H9 (cell line): ENCODE measurements around the gene UBALD1. TPM values are rescaled to one million over a fixed set of nuclear protein-coding genes. Genes with fewer than 3 reads are reported as not detected.

ENCODE experiments used
- DNase-seq: peaks from one replicate; pipeline ENCODE4 v3.0.0-alpha.2; 2017
- H2AFZ ChIP-seq: one replicate; pipeline ENCODE4 v1.6.1; 2013; ENCODE audit warnings: mild to moderate bottlenecking, low read length, control low read depth, moderate library complexity
- H2AK5ac ChIP-seq: 2 replicates; pipeline ENCODE4 v1.6.1; 2013; ENCODE audit warnings: low read length, control low read depth, mixed read lengths; ENCODE audit not compliant: insufficient read length
- H2BK120ac ChIP-seq: one replicate; pipeline ENCODE4 v1.6.1; 2013; ENCODE audit warnings: low read depth, mild to moderate bottlenecking, low read length, control low read depth, inconsistent platforms; ENCODE audit not compliant: poor library complexity, severe bottlenecking
- H2BK12ac ChIP-seq: 2 replicates; pipeline ENCODE4 v1.6.1; 2013; ENCODE audit warnings: low read length, control low read depth, mixed read lengths, low read depth; ENCODE audit not compliant: insufficient read length
- H2BK15ac ChIP-seq: 2 replicates; pipeline ENCODE4 v1.6.1; 2013; ENCODE audit warnings: low read depth, low read length, control low read depth
- H2BK20ac ChIP-seq: one replicate; pipeline ENCODE4 v1.6.1; 2013; ENCODE audit warnings: low read depth, mild to moderate bottlenecking, low read length, control low read depth, inconsistent platforms; ENCODE audit not compliant: poor library complexity, severe bottlenecking
- H2BK5ac ChIP-seq: 2 replicates; pipeline ENCODE4 v1.6.1; 2013; ENCODE audit warnings: low read length, control low read depth, mixed read lengths; ENCODE audit not compliant: insufficient read length
- H3K14ac ChIP-seq: 2 replicates; pipeline ENCODE4 v1.6.1; 2013; ENCODE audit warnings: low read length, control low read depth; ENCODE audit not compliant: insufficient read depth
- H3K18ac ChIP-seq: 2 replicates; pipeline ENCODE4 v1.6.1; 2013; ENCODE audit warnings: low read depth, mild to moderate bottlenecking, mixed read lengths, low read length, control low read depth; ENCODE audit not compliant: insufficient read length
- H3K23ac ChIP-seq: 2 replicates; pipeline ENCODE4 v1.6.1; 2013; ENCODE audit warnings: low read length, control low read depth, mixed read lengths, low read depth; ENCODE audit not compliant: insufficient read length
- H3K23me2 ChIP-seq: 2 replicates; pipeline ENCODE4 v1.6.1; 2013; ENCODE audit warnings: low read depth, mild to moderate bottlenecking, mixed read lengths, low read length, control low read depth; ENCODE audit not compliant: insufficient read length, poor library complexity, severe bottlenecking
- H3K27ac ChIP-seq: 2 replicates; pipeline ENCODE4 v1.5.1; 2013; ENCODE audit warnings: low read length, control low read depth, mixed read lengths, low read depth; ENCODE audit not compliant: insufficient read length
- H3K27me3 ChIP-seq: 2 replicates; pipeline ENCODE4 v1.6.1; 2013; ENCODE audit warnings: low read length, control low read depth, inconsistent platforms; ENCODE audit not compliant: insufficient read depth
- H3K4ac ChIP-seq: 2 replicates; pipeline ENCODE4 v1.6.1; 2013; ENCODE audit warnings: low read depth, mild to moderate bottlenecking, control low read depth, inconsistent platforms, low read length, moderate library complexity
- H3K4me1 ChIP-seq: 2 replicates; pipeline ENCODE4 v1.6.1; 2013; ENCODE audit warnings: low read length, control low read depth, inconsistent platforms; ENCODE audit not compliant: insufficient read depth
- H3K4me2 ChIP-seq: 2 replicates; pipeline ENCODE4 v1.6.1; 2013; ENCODE audit warnings: low read length, control low read depth, mixed read lengths; ENCODE audit not compliant: insufficient read length, insufficient read depth
- H3K56ac ChIP-seq: 2 replicates; pipeline ENCODE4 v1.6.1; 2013; ENCODE audit warnings: low read depth, mild to moderate bottlenecking, mixed read lengths, low read length, control low read depth; ENCODE audit not compliant: insufficient read length
- H3K79me1 ChIP-seq: 2 replicates; pipeline ENCODE4 v1.6.1; 2013; ENCODE audit warnings: low read depth, mild to moderate bottlenecking, moderate library complexity, low read length, control low read depth, inconsistent platforms; ENCODE audit not compliant: insufficient read depth, poor library complexity, severe bottlenecking
- H3K79me2 ChIP-seq: 2 replicates; pipeline ENCODE4 v1.6.1; 2013; ENCODE audit warnings: low read length, control low read depth, inconsistent platforms; ENCODE audit not compliant: insufficient read depth
- H3K9ac ChIP-seq: 2 replicates; pipeline ENCODE4 v1.6.1; 2013; ENCODE audit warnings: low read length, control low read depth, mixed read lengths; ENCODE audit not compliant: insufficient read length; ENCODE audit errors: extremely low read depth
- H3K9me3 ChIP-seq: one replicate; pipeline ENCODE4 v1.6.1; 2013; ENCODE audit warnings: low read depth, low read length, inconsistent platforms; ENCODE audit not compliant: control insufficient read depth
- H3T11ph ChIP-seq: one replicate; pipeline ENCODE4 v1.6.1; 2013; ENCODE audit warnings: mild to moderate bottlenecking, low read length, control low read depth, inconsistent platforms
- H4K20me1 ChIP-seq: one replicate; pipeline ENCODE4 v1.6.1; 2013; ENCODE audit not compliant: control insufficient read depth, insufficient read length, insufficient read depth
- H4K5ac ChIP-seq: 2 replicates; pipeline ENCODE4 v1.6.1; 2013; ENCODE audit warnings: low read depth, mild to moderate bottlenecking, mixed read lengths, low read length, control low read depth; ENCODE audit not compliant: insufficient read length
- H4K8ac ChIP-seq: replicated peaks from 2 replicates; pipeline ENCODE4 v1.6.1; 2013; ENCODE audit warnings: low read length, control low read depth, mixed read lengths, low read depth; ENCODE audit not compliant: insufficient read length
- H4K91ac ChIP-seq: 2 replicates; pipeline ENCODE4 v1.6.1; 2013; ENCODE audit warnings: low read depth, mild to moderate bottlenecking, moderate library complexity, mixed read lengths, low read length, control low read depth; ENCODE audit not compliant: insufficient read length
- H3K27ac Mint-ChIP-seq, 3 experiments: 2 replicates in 2 of 3; 3 replicates in 1 of 3; pipeline ENCODE4 v1.8.0; 2020 to 2021; ENCODE audit warnings: mixed read lengths in 3 of 3, mild to moderate bottlenecking in 1 of 3, moderate library complexity in 1 of 3
- H3K27me3 Mint-ChIP-seq: 2 replicates; pipeline ENCODE4 v1.8.0; 2021; ENCODE audit warnings: low read depth, mild to moderate bottlenecking, moderate library complexity, mixed read lengths
- H3K36me3 Mint-ChIP-seq, 3 experiments: 2 replicates in 2 of 3; 3 replicates in 1 of 3; pipeline ENCODE4 v1.8.0; 2020 to 2021; ENCODE audit warnings: low read depth in 3 of 3, mixed read lengths in 3 of 3; ENCODE audit not compliant: insufficient read depth in 1 of 3
- H3K4me1 Mint-ChIP-seq, 2 experiments: 2 replicates each; pipeline ENCODE4 v1.8.0; 2020; ENCODE audit warnings: mixed read lengths in 2 of 2
- H3K4me3 Mint-ChIP-seq, 2 experiments: 2 replicates in 1 of 2; 3 replicates in 1 of 2; pipeline ENCODE4 v1.8.0; 2020 to 2021; ENCODE audit warnings: mild to moderate bottlenecking in 2 of 2, mixed read lengths in 2 of 2, moderate library complexity in 1 of 2
- H3K9me3 Mint-ChIP-seq, 2 experiments: 2 replicates in 1 of 2; 3 replicates in 1 of 2; pipeline ENCODE4 v1.8.0; 2020; ENCODE audit warnings: mild to moderate bottlenecking in 2 of 2, mixed read lengths in 2 of 2, moderate library complexity in 1 of 2
- CTCF ChIP-seq: fragments of 200-600 bp; sonication (generic); conservative IDR thresholded peaks from 3 replicates; pipeline ENCODE4 v1.8.0; 2021; ENCODE audit warnings: antibody characterized with exemption, mild to moderate bottlenecking
- WGBS: extraction: QIAGEN DNeasy Blood & Tissue Kit; methylation state at CpG from one replicate; pipeline ENCODE4 v1.1.7; 2013; ENCODE audit warnings: missing lambda C conversion rate, low lambda C conversion rate, mixed read lengths; ENCODE audit not compliant: insufficient read length; ENCODE audit errors: extremely low coverage; 5-methylcytosine and 5-hydroxymethylcytosine counted together
- total RNA-seq: library from RNA; stranded (reverse); gene quantifications from 2 replicates; pipeline ENCODE4 v1.2.1, GENCODE V29; 2021

Gene UBALD1
- total RNA-seq, 1 experiment from 2014 or later: 80.9 TPM

GRCh38 chr16:4594433-4595410, 20.0 kb downstream of the UBALD1 start:
- Histone ChIP-seq H4K5ac (no peak overlapping the region), H3K4me1 (peaks cover 5% of the 10 kb centered on the region; the same call in 1 of the 2 replicates), H3K27me3 (no peaks in the 10 kb centered on the region), H4K8ac (no peak overlapping the region), H3K4me2 (no peak overlapping the region), H2AK5ac (no peak overlapping the region), H2AFZ (no peak overlapping the region), H3K18ac (no peak overlapping the region), H3T11ph (no peak overlapping the region), H3K9me3 (no peaks in the 10 kb centered on the region), H2BK20ac (no peak overlapping the region), H3K79me2 (no peaks in the 10 kb centered on the region), H3K56ac (no peak overlapping the region), H2BK5ac (no peak overlapping the region), H3K23ac (no peak overlapping the region), H2BK120ac (no peak overlapping the region), H4K91ac (peak overlapping the region; percentile 28), H3K79me1 (no peaks in the 10 kb centered on the region), H3K4ac (no peak overlapping the region; the same call in 1 of the 2 replicates), H3K27ac (no peak overlapping the region), H2BK12ac (no peak overlapping the region), H3K14ac (peak overlapping the region; percentile 25; the same call in 1 of the 2 replicates), H2BK15ac (peak overlapping the region; percentile 60), H4K20me1 (no peaks in the 10 kb centered on the region), H3K23me2 (no peaks in the 10 kb centered on the region), H3K9ac (no peak overlapping the region)
- H3K4me1 Mint-ChIP-seq: peaks cover 29 to 31% of the 10 kb centered on the region in 2 experiments
- no CpG with 5 or more reads among the region's 38 CpGs for WGBS
- H3K9me3 Mint-ChIP-seq: no peaks in the 10 kb centered on the region; a peak in 1 of 5 replicates
- H3K4me3 Mint-ChIP-seq: no peak overlapping the region
- 0 out of 7 replicates have a peak overlapping the region, but pooled peaks of 1 of the 3 experiments have one; percentile 40 for H3K27ac Mint-ChIP-seq
- H3K36me3 Mint-ChIP-seq: no peaks in the 10 kb centered on the region
- H3K27me3 Mint-ChIP-seq: peaks cover 10% of the 10 kb centered on the region
- DNase-seq: no peak
- no peak for TF ChIP-seq CTCF
